Activated naive CD8-positive, alpha-beta T cell treated with anti-CD3 and anti-CD28 coated beads, Interleukin-2, amount 10 ng/mL, durations not matched to agents 7 days and 5 days (primary cell): ENCODE results near the gene PAX3. TPM values are rescaled to one million over a fixed set of nuclear protein-coding genes. Genes with fewer than 3 reads are reported as not detected.

ENCODE experiments used
- ATAC-seq: fragments of 150-1000 bp; cut with Tn5 transposase; one replicate; pipeline ENCODE4 v1.10.0; 2021; ENCODE audit warnings: low read depth, moderate library complexity
- POLR2A ChIA-PET: fragments of 350-600 bp; sonication (Branson Sonifier 250); formaldehyde crosslinking; loops from one replicate; lab custom pipeline; 2021; ENCODE audit warnings: antibody characterized with exemption; lab: Charles Lee
- DNase-seq: peaks from one replicate; pipeline ENCODE4 v3.0.0; 2021
- H3K27ac Mint-ChIP-seq: one replicate; pipeline ENCODE4 v1.8.0; 2022; ENCODE audit warnings: mild to moderate bottlenecking, mixed read lengths
- H3K27me3 Mint-ChIP-seq: one replicate; pipeline ENCODE4 v1.8.0; 2022; ENCODE audit warnings: mild to moderate bottlenecking, moderate library complexity, mixed read lengths
- H3K36me3 Mint-ChIP-seq: one replicate; pipeline ENCODE4 v1.8.0; 2021; ENCODE audit warnings: mild to moderate bottlenecking, mixed read lengths
- H3K4me1 Mint-ChIP-seq: one replicate; pipeline ENCODE4 v1.8.0; 2021; ENCODE audit warnings: mixed read lengths
- H3K4me3 Mint-ChIP-seq: one replicate; pipeline ENCODE4 v1.8.0; 2022; ENCODE audit warnings: mild to moderate bottlenecking, moderate library complexity, mixed read lengths
- H3K9me3 Mint-ChIP-seq: one replicate; pipeline ENCODE4 v1.8.0; 2021; ENCODE audit warnings: mixed read lengths
- total RNA-seq, 2 experiments: library from RNA; stranded (reverse); gene quantifications; one replicate each; pipeline ENCODE4 v1.2.3, GENCODE V29; 2021

Gene PAX3
- not detected for total RNA-seq

- H3K36me3 Mint-ChIP-seq: peaks cover 12% of the 10 kb centered on the region
- peak within 1 kb of the TSS; percentile 55 for H3K4me3 Mint-ChIP-seq
- DNase-seq (peak; percentile 41), ATAC-seq (no peak)
- peaks cover 20% of the 10 kb centered on the region for H3K4me1 Mint-ChIP-seq
- peaks cover 15% of the 10 kb centered on the region for H3K9me3 Mint-ChIP-seq
- H3K27me3 Mint-ChIP-seq: peaks cover 98% of the 10 kb centered on the region
- peak within 1 kb of the TSS; percentile 89 for H3K27ac Mint-ChIP-seq
- POLR2A ChIA-PET: no interaction called here
Measured at GRCh38 chr2:222298311-222299150, at the start of gene PAX3. Gene PAX3, minus strand, starts transcription at chr2:222298998. Its CDS starts 383 bp downstream, at chr2:222298615.

- Mint-ChIP-seq H3K36me3 (no peaks in the 10 kb centered on the region), H3K27ac (no peak overlapping the region), H3K27me3 (peaks cover 2% of the 10 kb centered on the region), H3K4me3 (no peak overlapping the region), H3K4me1 (no peaks in the 10 kb centered on the region), H3K9me3 (no peaks in the 10 kb centered on the region)
- POLR2A ChIA-PET: no interaction called here
- ATAC-seq (no peak), DNase-seq (no peak)
Measured at GRCh38 chr2:222341331-222341730, 42.5 kb upstream of the PAX3 start.

- no peaks in the 10 kb centered on the region for H3K4me1 Mint-ChIP-seq
- POLR2A ChIA-PET: no interaction called here
- H3K27ac Mint-ChIP-seq: no peak overlapping the region
- peaks cover 2% of the 10 kb centered on the region for H3K27me3 Mint-ChIP-seq
- H3K36me3 Mint-ChIP-seq: no peaks in the 10 kb centered on the region
- H3K9me3 Mint-ChIP-seq: peaks cover 7% of the 10 kb centered on the region
- ATAC-seq (no peak), DNase-seq (no peak)
- no peak overlapping the region for H3K4me3 Mint-ChIP-seq
Measured at GRCh38 chr2:222338374-222338773, 39.6 kb upstream of the PAX3 start.

- Mint-ChIP-seq H3K27me3 (peaks cover 2% of the 10 kb centered on the region), H3K27ac (no peak overlapping the region), H3K4me3 (no peak overlapping the region), H3K36me3 (no peaks in the 10 kb centered on the region), H3K4me1 (no peaks in the 10 kb centered on the region), H3K9me3 (peaks cover 9% of the 10 kb centered on the region)
- DNase-seq (no peak), ATAC-seq (no peak)
- POLR2A ChIA-PET: no interaction called here
Measured at GRCh38 chr2:222336931-222337330, 38.1 kb upstream of the PAX3 start.

- no peak overlapping the region for H3K4me3 Mint-ChIP-seq
- H3K36me3 Mint-ChIP-seq: no peaks in the 10 kb centered on the region
- peaks cover 9% of the 10 kb centered on the region for H3K9me3 Mint-ChIP-seq
- H3K27me3 Mint-ChIP-seq: peaks cover 2% of the 10 kb centered on the region
- DNase-seq (no peak), ATAC-seq (no peak)
- POLR2A ChIA-PET: no interaction called here
- no peaks in the 10 kb centered on the region for H3K4me1 Mint-ChIP-seq
- no peak overlapping the region for H3K27ac Mint-ChIP-seq
Measured at GRCh38 chr2:222336442-222336841, 37.6 kb upstream of the PAX3 start.

GRCh38 chr2:222334914-222335313, 36.1 kb upstream of the PAX3 start:
- H3K27ac Mint-ChIP-seq: no peak overlapping the region
- no peak overlapping the region for H3K4me3 Mint-ChIP-seq
- H3K9me3 Mint-ChIP-seq: peaks cover 9% of the 10 kb centered on the region
- peaks cover 2% of the 10 kb centered on the region for H3K27me3 Mint-ChIP-seq
- DNase-seq (no peak), ATAC-seq (no peak)
- no peaks in the 10 kb centered on the region for H3K4me1 Mint-ChIP-seq
- POLR2A ChIA-PET: no interaction called here
- no peaks in the 10 kb centered on the region for H3K36me3 Mint-ChIP-seq

- ATAC-seq (no peak), DNase-seq (no peak)
- Mint-ChIP-seq H3K27ac (no peak overlapping the region), H3K36me3 (no peaks in the 10 kb centered on the region), H3K27me3 (no peaks in the 10 kb centered on the region), H3K9me3 (peaks cover 9% of the 10 kb centered on the region), H3K4me1 (no peaks in the 10 kb centered on the region), H3K4me3 (no peak overlapping the region)
- POLR2A ChIA-PET: no interaction called here
Measured at GRCh38 chr2:222333397-222333796, 34.6 kb upstream of the PAX3 start.

- Mint-ChIP-seq H3K36me3 (no peaks in the 10 kb centered on the region), H3K27me3 (peaks cover 2% of the 10 kb centered on the region), H3K4me1 (no peaks in the 10 kb centered on the region), H3K9me3 (peaks cover 9% of the 10 kb centered on the region), H3K27ac (no peak overlapping the region), H3K4me3 (no peak overlapping the region)
- POLR2A ChIA-PET: no interaction called here
- DNase-seq: no peak
- no peak for ATAC-seq
Measured at GRCh38 chr2:222332116-222332515, 33.3 kb upstream of the PAX3 start.

- H3K27me3 Mint-ChIP-seq: peaks cover 2% of the 10 kb centered on the region
- ATAC-seq (no peak), DNase-seq (no peak)
- H3K9me3 Mint-ChIP-seq: peaks cover 9% of the 10 kb centered on the region
- no peak overlapping the region for H3K4me3 Mint-ChIP-seq
- H3K36me3 Mint-ChIP-seq: no peaks in the 10 kb centered on the region
- no peak overlapping the region for H3K27ac Mint-ChIP-seq
- H3K4me1 Mint-ChIP-seq: no peaks in the 10 kb centered on the region
- POLR2A ChIA-PET: no interaction called here
Measured at GRCh38 chr2:222330910-222331309, 32.1 kb upstream of the PAX3 start.

- H3K9me3 Mint-ChIP-seq: no peaks in the 10 kb centered on the region
Measured at GRCh38 chr2:222322236-222322635, 23.4 kb upstream of the PAX3 start.

GRCh38 chr2:222320436-222321395, 21.9 kb upstream of the PAX3 start:
- ATAC-seq (no peak), DNase-seq (no peak)
- Mint-ChIP-seq H3K27me3 (peaks cover 51% of the 10 kb centered on the region), H3K9me3 (no peaks in the 10 kb centered on the region), H3K27ac (no peak overlapping the region), H3K4me1 (peaks cover 5% of the 10 kb centered on the region), H3K36me3 (no peaks in the 10 kb centered on the region), H3K4me3 (peak overlapping the region; percentile 71)
- POLR2A ChIA-PET: no interaction called here

More at GRCh38 chr2:222322236-222322635, 23.4 kb upstream of the PAX3 start:
- H3K36me3 Mint-ChIP-seq: no peaks in the 10 kb centered on the region
- H3K4me3 Mint-ChIP-seq: no peak overlapping the region
- H3K27ac Mint-ChIP-seq: no peak overlapping the region
- POLR2A ChIA-PET: no interaction called here
- no peak for ATAC-seq
- peaks cover 38% of the 10 kb centered on the region for H3K27me3 Mint-ChIP-seq
- peaks cover 5% of the 10 kb centered on the region for H3K4me1 Mint-ChIP-seq
- DNase-seq: no peak

- H3K27ac Mint-ChIP-seq: no peak overlapping the region
- peak overlapping the region; percentile 71 for H3K4me3 Mint-ChIP-seq
- peaks cover 56% of the 10 kb centered on the region for H3K27me3 Mint-ChIP-seq
- ATAC-seq (no peak), DNase-seq (peak; percentile 50)
- H3K9me3 Mint-ChIP-seq: no peaks in the 10 kb centered on the region
- POLR2A ChIA-PET: no interaction called here
- peaks cover 5% of the 10 kb centered on the region for H3K4me1 Mint-ChIP-seq
- no peaks in the 10 kb centered on the region for H3K36me3 Mint-ChIP-seq
Measured at GRCh38 chr2:222319586-222320435, 21.0 kb upstream of the PAX3 start.
